GM12891 (cell line): ENCODE data around the gene STX3.

Experiments used
- DNase-seq: peaks from one replicate; pipeline ENCODE4 v3.0.0; 2011; ENCODE audit warnings: low spot score; ENCODE audit not compliant: insufficient read length
- FAIRE-seq: peaks from 2 replicates; lab custom pipeline; 2011; peaks lifted over from hg19 to GRCh38; lab: Jason Lieb, UNC
- PAX5 ChIP-seq: IDR thresholded peaks from 2 replicates; pipeline ENCODE4 v1.6.1; 2011; ENCODE audit warnings: low read length, moderate library complexity, mild to moderate bottlenecking; ENCODE audit not compliant: insufficient read depth, severe bottlenecking
- POLR2A ChIP-seq: IDR thresholded peaks from 2 replicates; pipeline ENCODE4 v1.6.1; 2011; ENCODE audit warnings: low read depth, low read length, control low read depth
- POLR2AphosphoS5 ChIP-seq: IDR thresholded peaks from 2 replicates; pipeline ENCODE4 v1.6.1; 2011; ENCODE audit warnings: low read depth, low read length, control low read depth
- POU2F2 ChIP-seq: IDR thresholded peaks from 2 replicates; pipeline ENCODE4 v1.6.1; 2011; ENCODE audit warnings: low read depth, mild to moderate bottlenecking, control low read depth, low read length, moderate library complexity
- SPI1 ChIP-seq: IDR thresholded peaks from 2 replicates; pipeline ENCODE4 v1.6.1; 2011; ENCODE audit warnings: low read depth, low read length, control low read depth
- TAF1 ChIP-seq: IDR thresholded peaks from 2 replicates; pipeline ENCODE4 v1.6.1; 2011; ENCODE audit warnings: low read depth, low read length, control low read depth

STX3 gene

GRCh38 chr11:59727426-59727825 is 27.8 kb upstream of the STX3 start:
- TF ChIP-seq POLR2AphosphoS5 (no peak), PAX5 (no peak), POLR2A (no peak), TAF1 (no peak)
- no peak for DNase-seq
- no peak for FAIRE-seq

- FAIRE-seq, result no peak
- no peak for TF ChIP-seq POLR2AphosphoS5
- no peak for TF ChIP-seq POU2F2
- TF ChIP-seq POLR2A, result no peak
- TF ChIP-seq TAF1, result no peak
- TF ChIP-seq SPI1, result no peak
- no peak for TF ChIP-seq PAX5
- no peak for DNase-seq
These were observed 27.0 kb upstream of the STX3 start for GRCh38 chr11:59728154-59728553.

- TF ChIP-seq TAF1 (no peak), PAX5 (no peak), SPI1 (no peak), POLR2A (no peak), POU2F2 (no peak), POLR2AphosphoS5 (no peak)
- FAIRE-seq (no peak), DNase-seq (no peak)
These were observed 26.3 kb upstream of the STX3 start for GRCh38 chr11:59728913-59729312.

- no peak for TF ChIP-seq POLR2AphosphoS5
- TF ChIP-seq PAX5, result no peak
- TF ChIP-seq SPI1, result no peak
- TF ChIP-seq TAF1, result no peak
- TF ChIP-seq POU2F2, result no peak
- FAIRE-seq (no peak), DNase-seq (no peak)
These were observed 25.3 kb upstream of the STX3 start for GRCh38 chr11:59729834-59730233.

- DNase-seq (no peak), FAIRE-seq (no peak)
- no peak for TF ChIP-seq SPI1
- no peak for TF ChIP-seq POLR2AphosphoS5
- no peak for TF ChIP-seq TAF1
- no peak for TF ChIP-seq PAX5
- no peak for TF ChIP-seq POU2F2
- no peak for TF ChIP-seq POLR2A
These were observed 24.1 kb upstream of the STX3 start for GRCh38 chr11:59730896-59731565.

GRCh38 chr11:59746111-59746510 is 9.1 kb upstream of the STX3 start:
- FAIRE-seq (no peak), DNase-seq (no peak)
- no peak for TF ChIP-seq TAF1
- TF ChIP-seq POLR2AphosphoS5, result no peak
- TF ChIP-seq PAX5, result no peak
- no peak for TF ChIP-seq SPI1
- no peak for TF ChIP-seq POLR2A
- no peak for TF ChIP-seq POU2F2

- FAIRE-seq (peak; percentile 98), DNase-seq (peak; percentile 84)
- no peak for TF ChIP-seq PAX5
- no peak for TF ChIP-seq POU2F2
- TF ChIP-seq TAF1, result no peak
These were observed 1.3 kb upstream of the STX3 start for GRCh38 chr11:59753650-59754493.

- peak; percentile 31 for DNase-seq
- FAIRE-seq, result peak; percentile 13
- TF ChIP-seq POLR2AphosphoS5, result no peak
- TF ChIP-seq POU2F2, result no peak
These were observed 700 bp upstream of the STX3 start for GRCh38 chr11:59754494-59754858.

- no peak for TF ChIP-seq SPI1
- TF ChIP-seq TAF1, result no peak
- TF ChIP-seq PAX5, result no peak
- no peak for TF ChIP-seq POLR2AphosphoS5
- no peak for TF ChIP-seq POLR2A
- no peak for TF ChIP-seq POU2F2
- FAIRE-seq (no peak), DNase-seq (no peak)
These were observed 753 bp downstream of the STX3 start for GRCh38 chr11:59755701-59756557.

- TF ChIP-seq TAF1, result no peak
- TF ChIP-seq PAX5, result no peak
- TF ChIP-seq POLR2AphosphoS5, result no peak
- TF ChIP-seq SPI1, result no peak
- DNase-seq (no peak), FAIRE-seq (no peak)
These were observed 1.3 kb downstream of the STX3 start for GRCh38 chr11:59756558-59756840.
